ENCODE data around the gene HERC6. TPM values are rescaled to one million over a fixed set of nuclear protein-coding genes. Genes with fewer than 3 reads are reported as not detected.

HERC6 gene
- polyA plus RNA-seq, 1 donor from 2014 or later, result 0.33 TPM

- H3K27me3 ChIP-seq (ENCODE audit: insufficient read depth, low read depth, low read length), result no peaks in the 10 kb centered on the region
- no peaks in the 10 kb centered on the region for H3K36me3 ChIP-seq (ENCODE audit: insufficient read depth, low read length)
- no peak overlapping the region for H3K4me2 ChIP-seq (ENCODE audit: low read length)
- H3K9me3 ChIP-seq (ENCODE audit: low read length), result no peaks in the 10 kb centered on the region
- H3K4me3 ChIP-seq (ENCODE audit: low read length), result no peak overlapping the region
- no peak overlapping the region for H3K27ac ChIP-seq (ENCODE audit: low read length)
- no peak overlapping the region for H3K9ac ChIP-seq (ENCODE audit: low read length)
- no peaks in the 10 kb centered on the region for H3F3A ChIP-seq (ENCODE audit: insufficient read depth, low read length, poor library complexity, severe bottlenecking)
- H2AFZ ChIP-seq (ENCODE audit: low read depth, low read length), result no peak overlapping the region
- TF ChIP-seq, protein P1, sequence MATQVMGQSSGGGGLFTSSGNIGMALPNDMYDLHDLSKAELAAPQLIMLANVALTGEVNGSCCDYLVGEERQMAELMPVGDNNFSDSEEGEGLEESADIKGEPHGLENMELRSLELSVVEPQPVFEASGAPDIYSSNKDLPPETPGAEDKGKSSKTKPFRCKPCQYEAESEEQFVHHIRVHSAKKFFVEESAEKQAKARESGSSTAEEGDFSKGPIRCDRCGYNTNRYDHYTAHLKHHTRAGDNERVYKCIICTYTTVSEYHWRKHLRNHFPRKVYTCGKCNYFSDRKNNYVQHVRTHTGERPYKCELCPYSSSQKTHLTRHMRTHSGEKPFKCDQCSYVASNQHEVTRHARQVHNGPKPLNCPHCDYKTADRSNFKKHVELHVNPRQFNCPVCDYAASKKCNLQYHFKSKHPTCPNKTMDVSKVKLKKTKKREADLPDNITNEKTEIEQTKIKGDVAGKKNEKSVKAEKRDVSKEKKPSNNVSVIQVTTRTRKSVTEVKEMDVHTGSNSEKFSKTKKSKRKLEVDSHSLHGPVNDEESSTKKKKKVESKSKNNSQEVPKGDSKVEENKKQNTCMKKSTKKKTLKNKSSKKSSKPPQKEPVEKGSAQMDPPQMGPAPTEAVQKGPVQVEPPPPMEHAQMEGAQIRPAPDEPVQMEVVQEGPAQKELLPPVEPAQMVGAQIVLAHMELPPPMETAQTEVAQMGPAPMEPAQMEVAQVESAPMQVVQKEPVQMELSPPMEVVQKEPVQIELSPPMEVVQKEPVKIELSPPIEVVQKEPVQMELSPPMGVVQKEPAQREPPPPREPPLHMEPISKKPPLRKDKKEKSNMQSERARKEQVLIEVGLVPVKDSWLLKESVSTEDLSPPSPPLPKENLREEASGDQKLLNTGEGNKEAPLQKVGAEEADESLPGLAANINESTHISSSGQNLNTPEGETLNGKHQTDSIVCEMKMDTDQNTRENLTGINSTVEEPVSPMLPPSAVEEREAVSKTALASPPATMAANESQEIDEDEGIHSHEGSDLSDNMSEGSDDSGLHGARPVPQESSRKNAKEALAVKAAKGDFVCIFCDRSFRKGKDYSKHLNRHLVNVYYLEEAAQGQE (IDR thresholded peaks at IDR 0.05; ENCODE audit: borderline replicate concordance), result no peak
- TF ChIP-seq TAF1 (IDR thresholded peaks at IDR 0.05; ENCODE audit: low read depth) (no peak), SMC3 (conservative IDR thresholded peaks at IDR 0.05; ENCODE audit: poor library complexity) (no peak), EP300 (conservative IDR thresholded peaks at IDR 0.05; ENCODE audit: poor library complexity, severe bottlenecking) (no peak), MXI1 (conservative IDR thresholded peaks at IDR 0.05; ENCODE audit: poor library complexity, severe bottlenecking) (no peak), EZH2 (IDR thresholded peaks at IDR 0.05; ENCODE audit: borderline replicate concordance, insufficient read depth, low read length, poor library complexity, severe bottlenecking) (no peak), CTCF (IDR thresholded peaks at IDR 0.05; ENCODE audit: poor library complexity, severe bottlenecking) (no peak), RAD21 (conservative IDR thresholded peaks at IDR 0.05) (no peak)
- H4K20me1 ChIP-seq (ENCODE audit: insufficient read depth), result no peaks in the 10 kb centered on the region
- no peaks in the 10 kb centered on the region for H3K79me2 ChIP-seq (replicated peaks; ENCODE audit: insufficient read depth, low read length)
- H3K9me2 ChIP-seq (ENCODE audit: insufficient read depth, low read length), result no peaks in the 10 kb centered on the region
Measured at GRCh38 chr4:88411491-88412096, 32.9 kb downstream of the HERC6 start.

DNA sequence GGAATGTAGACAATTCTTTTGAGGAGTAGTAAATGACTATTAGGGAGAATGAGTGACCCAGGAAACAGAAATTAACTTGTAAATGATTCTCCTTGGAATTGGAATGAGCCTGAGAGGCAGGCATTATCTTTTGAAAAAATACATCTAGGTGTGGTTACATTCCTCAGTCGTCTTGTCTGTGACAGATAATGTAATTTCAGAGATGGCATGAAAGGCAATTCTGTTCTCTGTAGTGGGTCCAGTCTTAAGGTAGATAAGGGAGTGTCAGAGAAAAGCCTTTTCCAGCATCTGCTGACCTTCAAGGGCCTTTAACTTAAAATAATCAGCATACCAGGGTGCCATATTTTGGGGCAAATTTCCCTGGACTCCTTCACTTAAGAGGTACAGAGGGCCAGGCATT is 35.1 kb downstream of the HERC6 start:
- no peaks in the 10 kb centered on the region for H3K9me2 ChIP-seq (ENCODE audit: insufficient read depth, low read length)
- no peak overlapping the region for H3K27ac ChIP-seq (ENCODE audit: low read length)
- H3K4me2 ChIP-seq (ENCODE audit: low read length), result no peak overlapping the region
- no peaks in the 10 kb centered on the region for H3K27me3 ChIP-seq (ENCODE audit: insufficient read depth, low read depth, low read length)
- H3K9me3 ChIP-seq (ENCODE audit: low read length), result no peaks in the 10 kb centered on the region
- H2AFZ ChIP-seq (ENCODE audit: low read depth, low read length), result no peak overlapping the region
- H3K36me3 ChIP-seq (ENCODE audit: insufficient read depth, low read length), result no peaks in the 10 kb centered on the region
- no peaks in the 10 kb centered on the region for H4K20me1 ChIP-seq (ENCODE audit: insufficient read depth)
- no peaks in the 10 kb centered on the region for H3K79me2 ChIP-seq (replicated peaks; ENCODE audit: insufficient read depth, low read length)
- TF ChIP-seq POLR2AphosphoS5 (IDR thresholded peaks at IDR 0.05), result no peak
- TF ChIP-seq TAF1 (IDR thresholded peaks at IDR 0.05; ENCODE audit: low read depth), result no peak
- TF ChIP-seq EZH2 (IDR thresholded peaks at IDR 0.05; ENCODE audit: borderline replicate concordance, insufficient read depth, low read length, poor library complexity, severe bottlenecking), result no peak
- TF ChIP-seq RAD21 (conservative IDR thresholded peaks at IDR 0.05), result no peak
- TF ChIP-seq, protein P1 (IDR thresholded peaks at IDR 0.05; ENCODE audit: borderline replicate concordance), result no peak
- no peak overlapping the region for H3K9ac ChIP-seq (ENCODE audit: low read length)
- H3F3A ChIP-seq (ENCODE audit: insufficient read depth, low read length, poor library complexity, severe bottlenecking), result no peaks in the 10 kb centered on the region
- H3K4me3 ChIP-seq (ENCODE audit: low read length), result no peak overlapping the region

Measured in neural cell (in vitro differentiated cells).